Progenitor cell of endocrine pancreas (in vitro differentiated cells): ENCODE results near the gene CUX1. TPM values are rescaled to one million over a fixed set of nuclear protein-coding genes. Genes with fewer than 3 reads are reported as not detected.

Source experiments
- DNase-seq: peaks from one replicate; pipeline ENCODE4 v3.0.0; 2021; ENCODE audit warnings: low spot score; ENCODE audit not compliant: unreplicated experiment
- H3K27ac Mint-ChIP-seq: 2 replicates; pipeline ENCODE4 v1.8.0; 2021; ENCODE audit warnings: mild to moderate bottlenecking, moderate library complexity, mixed read lengths
- H3K27me3 Mint-ChIP-seq: 2 replicates; pipeline ENCODE4 v1.8.0; 2021; ENCODE audit warnings: mixed read lengths
- H3K36me3 Mint-ChIP-seq: 2 replicates; pipeline ENCODE4 v1.8.0; 2022; ENCODE audit warnings: mixed read lengths; ENCODE audit not compliant: insufficient read depth
- H3K4me1 Mint-ChIP-seq: 2 replicates; pipeline ENCODE4 v1.8.0; 2021; ENCODE audit warnings: low read depth, mixed read lengths
- H3K4me3 Mint-ChIP-seq: 2 replicates; pipeline ENCODE4 v1.8.0; 2021; ENCODE audit warnings: low read depth, mild to moderate bottlenecking, moderate library complexity, mixed read lengths
- H3K9me3 Mint-ChIP-seq: 2 replicates; pipeline ENCODE4 v1.8.0; 2021; ENCODE audit warnings: low read depth, mixed read lengths
- total RNA-seq: library from RNA; stranded (reverse); gene quantifications from 2 replicates; pipeline ENCODE4 v1.2.1, GENCODE V29; 2021
- TF ChIP-seq, protein P1 (sequence below): fragments of 200-600 bp; sonication (generic); IDR thresholded peaks from one replicate; pipeline ENCODE4 v1.5.0; 2021; ENCODE audit warnings: antibody characterized with exemption, mild to moderate bottlenecking; ENCODE audit not compliant: unreplicated experiment

The CUX1 gene
- total RNA-seq, 1 donor from 2014 or later, result 103 TPM

DNA sequence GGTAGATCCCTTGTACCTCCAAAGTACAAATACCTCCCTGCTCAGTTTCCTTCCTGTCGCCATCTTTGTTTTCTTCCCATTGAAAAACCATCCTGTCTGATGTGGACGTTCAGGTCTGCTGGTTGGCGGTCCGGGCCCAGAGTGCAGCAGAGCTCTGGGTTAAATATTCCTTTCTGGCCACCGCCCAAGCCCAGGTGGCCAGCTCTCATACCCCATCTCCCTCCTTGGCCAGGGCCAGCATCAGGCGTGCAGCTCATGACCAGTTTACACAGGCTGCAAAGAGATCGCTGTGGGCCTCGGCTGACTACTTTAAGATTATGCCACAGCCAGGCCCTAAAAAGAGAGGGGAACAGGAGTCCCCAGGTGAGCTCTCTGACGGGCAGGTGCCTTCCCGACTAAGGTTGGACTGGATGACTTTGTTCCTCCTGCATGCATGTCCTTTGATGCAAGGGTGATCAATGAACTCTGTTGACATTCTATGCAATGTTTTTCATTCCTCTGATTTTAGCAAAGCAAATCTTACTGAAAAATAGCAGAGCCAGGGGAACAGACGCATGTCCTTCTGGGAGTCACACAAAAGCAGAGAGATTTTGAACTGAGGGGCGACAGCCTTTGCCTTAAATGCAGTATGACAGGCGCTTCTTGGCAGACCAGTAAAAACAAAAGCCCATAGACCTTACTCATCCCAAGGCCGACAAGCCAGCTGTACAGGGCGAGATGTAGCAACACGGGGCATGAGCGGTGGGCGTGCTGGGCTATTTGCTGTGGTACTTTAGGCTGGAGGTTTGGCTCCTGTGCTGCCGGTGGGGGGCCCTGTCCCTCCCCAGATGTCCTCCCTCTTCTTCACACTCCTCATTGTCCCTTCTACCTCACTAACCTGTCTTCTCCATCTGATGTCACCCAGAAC lies 435.9 kb downstream of the CUX1 start:
- TF ChIP-seq, protein P1, sequence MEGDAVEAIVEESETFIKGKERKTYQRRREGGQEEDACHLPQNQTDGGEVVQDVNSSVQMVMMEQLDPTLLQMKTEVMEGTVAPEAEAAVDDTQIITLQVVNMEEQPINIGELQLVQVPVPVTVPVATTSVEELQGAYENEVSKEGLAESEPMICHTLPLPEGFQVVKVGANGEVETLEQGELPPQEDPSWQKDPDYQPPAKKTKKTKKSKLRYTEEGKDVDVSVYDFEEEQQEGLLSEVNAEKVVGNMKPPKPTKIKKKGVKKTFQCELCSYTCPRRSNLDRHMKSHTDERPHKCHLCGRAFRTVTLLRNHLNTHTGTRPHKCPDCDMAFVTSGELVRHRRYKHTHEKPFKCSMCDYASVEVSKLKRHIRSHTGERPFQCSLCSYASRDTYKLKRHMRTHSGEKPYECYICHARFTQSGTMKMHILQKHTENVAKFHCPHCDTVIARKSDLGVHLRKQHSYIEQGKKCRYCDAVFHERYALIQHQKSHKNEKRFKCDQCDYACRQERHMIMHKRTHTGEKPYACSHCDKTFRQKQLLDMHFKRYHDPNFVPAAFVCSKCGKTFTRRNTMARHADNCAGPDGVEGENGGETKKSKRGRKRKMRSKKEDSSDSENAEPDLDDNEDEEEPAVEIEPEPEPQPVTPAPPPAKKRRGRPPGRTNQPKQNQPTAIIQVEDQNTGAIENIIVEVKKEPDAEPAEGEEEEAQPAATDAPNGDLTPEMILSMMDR, result no peak
- H3K9me3 Mint-ChIP-seq, result no peaks in the 10 kb centered on the region
- no peaks in the 10 kb centered on the region for H3K4me1 Mint-ChIP-seq
- no peak overlapping the region for H3K4me3 Mint-ChIP-seq
- no peaks in the 10 kb centered on the region for H3K27me3 Mint-ChIP-seq
- no peak for DNase-seq
- no peak overlapping the region for H3K27ac Mint-ChIP-seq
- peaks cover 7% of the 10 kb centered on the region for H3K36me3 Mint-ChIP-seq

GRCh38 chr7:102253973-102254370 lies 436.5 kb downstream of the CUX1 start:
- H3K27me3 Mint-ChIP-seq, result no peaks in the 10 kb centered on the region
- H3K27ac Mint-ChIP-seq, result no peak overlapping the region
- TF ChIP-seq, protein P1, result no peak
- no peak for DNase-seq
- H3K36me3 Mint-ChIP-seq, result peaks cover 9% of the 10 kb centered on the region
- no peaks in the 10 kb centered on the region for H3K9me3 Mint-ChIP-seq
- H3K4me1 Mint-ChIP-seq, result no peaks in the 10 kb centered on the region
- no peak overlapping the region for H3K4me3 Mint-ChIP-seq

DNA sequence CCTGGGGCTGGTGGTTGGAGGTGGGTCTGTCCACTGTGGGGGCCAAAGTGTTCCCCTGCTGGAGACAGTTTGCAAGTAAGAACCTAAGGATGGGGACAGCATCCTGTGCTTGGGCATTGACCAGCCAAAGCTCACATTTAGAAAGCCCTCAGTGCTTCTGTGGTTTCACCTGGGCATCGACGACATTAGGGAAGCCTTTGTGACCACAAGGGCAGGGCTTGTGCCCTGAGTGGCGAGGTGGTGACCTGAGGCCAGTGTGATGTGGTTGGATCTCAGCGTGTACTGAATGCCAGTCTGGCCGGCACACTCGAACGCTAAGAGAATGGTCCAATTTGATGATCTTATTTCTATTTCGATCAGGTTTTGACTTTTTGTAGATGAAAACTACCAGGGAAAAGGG lies 437.1 kb downstream of the CUX1 start:
- no peaks in the 10 kb centered on the region for H3K4me1 Mint-ChIP-seq
- peaks cover 7% of the 10 kb centered on the region for H3K36me3 Mint-ChIP-seq
- H3K9me3 Mint-ChIP-seq, result no peaks in the 10 kb centered on the region
- no peaks in the 10 kb centered on the region for H3K27me3 Mint-ChIP-seq
- H3K27ac Mint-ChIP-seq, result no peak overlapping the region
- H3K4me3 Mint-ChIP-seq, result no peak overlapping the region
- TF ChIP-seq, protein P1, result no peak
- DNase-seq, result no peak

DNA sequence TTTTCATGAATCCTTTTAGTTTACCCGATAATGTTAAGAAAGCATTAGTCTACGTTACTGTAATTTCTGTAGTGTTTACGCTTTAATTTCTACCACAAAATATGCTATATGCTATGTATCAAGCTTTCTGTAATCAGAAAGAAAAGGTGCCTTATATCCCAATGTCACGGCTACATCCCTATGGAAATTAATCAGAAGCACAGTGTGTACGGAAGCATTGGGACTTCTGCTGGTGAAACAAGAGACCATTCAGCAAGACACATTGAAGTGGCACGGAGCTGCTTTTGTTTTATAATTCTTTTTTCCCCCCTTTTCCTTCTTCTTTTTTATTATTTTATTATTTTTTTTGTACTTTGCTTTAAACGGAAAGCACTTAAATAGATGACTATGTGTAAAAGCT lies 438.1 kb downstream of the CUX1 start:
- H3K27me3 Mint-ChIP-seq, result no peaks in the 10 kb centered on the region
- no peak for DNase-seq
- TF ChIP-seq, protein P1, result no peak
- H3K36me3 Mint-ChIP-seq, result peaks cover 3% of the 10 kb centered on the region
- H3K27ac Mint-ChIP-seq, result no peak overlapping the region
- no peak overlapping the region for H3K4me3 Mint-ChIP-seq
- no peaks in the 10 kb centered on the region for H3K4me1 Mint-ChIP-seq
- no peaks in the 10 kb centered on the region for H3K9me3 Mint-ChIP-seq

DNA sequence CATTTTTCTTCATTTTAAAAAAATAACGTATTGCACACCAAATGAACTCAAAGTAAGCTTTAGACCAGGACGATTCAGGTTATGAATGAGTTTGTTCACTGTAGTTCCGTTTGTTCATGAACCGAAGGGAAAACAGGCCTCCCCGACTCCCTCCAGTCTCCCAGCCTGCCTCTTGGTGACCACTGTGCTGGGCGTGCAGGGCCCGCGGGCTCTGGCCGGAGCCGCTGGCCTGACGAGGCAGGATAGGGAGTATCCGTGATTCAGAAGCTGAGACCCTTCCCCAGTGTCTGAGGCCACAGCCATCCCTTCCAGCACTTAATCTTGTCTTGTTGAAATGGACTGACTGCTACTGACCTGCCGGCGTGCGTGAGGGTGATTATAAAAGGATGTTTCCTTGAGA lies 438.5 kb downstream of the CUX1 start:
- no peaks in the 10 kb centered on the region for H3K9me3 Mint-ChIP-seq
- peaks cover 2% of the 10 kb centered on the region for H3K36me3 Mint-ChIP-seq
- H3K27me3 Mint-ChIP-seq, result no peaks in the 10 kb centered on the region
- H3K4me3 Mint-ChIP-seq, result no peak overlapping the region
- no peak for DNase-seq
- H3K27ac Mint-ChIP-seq, result no peak overlapping the region
- TF ChIP-seq, protein P1, result no peak
- no peaks in the 10 kb centered on the region for H3K4me1 Mint-ChIP-seq
